ENCODE measurements around the gene NVL. TPM values are rescaled to one million over a fixed set of nuclear protein-coding genes. Genes with fewer than 3 reads are reported as not detected.
A peak's percentile ranks its signal among the peaks of the same experiment; 100 is the strongest.

NVL gene
- total and polyA plus RNA-seq, 2 of the 8 experiments (the other 6 are each of a cell fraction or from before 2014, with no cell fraction given) = 22.7 to 45.8 TPM

DNA sequence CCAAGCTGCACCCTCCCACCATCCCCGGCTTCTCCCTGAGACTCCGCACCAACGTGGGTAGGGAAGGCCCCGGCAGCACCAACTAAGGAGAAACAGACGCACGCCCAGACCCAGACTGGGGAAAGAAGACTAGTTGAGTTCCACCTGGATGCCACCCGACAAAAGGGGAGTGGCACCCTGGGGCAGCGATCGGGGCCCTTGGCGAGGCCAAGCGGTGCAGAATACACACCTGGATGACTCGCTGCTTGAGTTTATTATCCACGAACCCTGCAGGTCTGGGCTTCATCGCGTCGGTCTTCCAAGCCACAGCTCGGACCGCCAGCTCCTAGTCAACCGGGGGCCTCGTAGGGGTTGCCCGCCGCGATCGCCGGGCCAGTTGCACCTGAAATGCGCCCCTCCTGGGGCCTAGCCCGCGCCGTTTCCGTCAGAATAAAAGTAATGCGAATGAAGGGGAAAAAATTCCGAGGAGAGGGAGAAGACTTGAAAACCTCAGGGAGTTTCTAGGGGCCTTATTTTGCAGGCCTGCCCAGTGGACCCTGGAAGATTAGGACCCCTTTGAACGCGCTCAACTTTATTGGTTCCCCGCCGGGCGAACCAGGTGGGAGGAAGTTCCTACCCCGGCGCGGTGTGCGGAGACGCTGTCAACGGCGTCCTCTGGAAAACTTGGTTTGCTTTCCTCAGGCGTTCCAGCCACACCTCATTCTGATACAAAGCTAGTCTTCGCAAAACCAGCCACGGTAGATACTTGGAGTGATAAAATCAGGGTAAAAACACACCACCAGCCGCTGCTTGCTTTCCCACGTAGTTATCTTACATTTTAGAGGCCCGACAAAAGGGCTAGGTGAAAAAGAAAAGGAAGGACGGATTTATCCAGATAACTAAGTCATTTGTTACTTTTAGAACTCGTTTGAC lies at the start of gene NVL (continued):
- TF ChIP-seq POU5F1 (IDR thresholded peaks at IDR 0.05; ENCODE audit: low read depth, low read length) (no peak), CREB1 (IDR thresholded peaks at IDR 0.05) (peak; percentile 49), TAF7 (optimal IDR thresholded peaks at IDR 0.05; ENCODE audit: borderline replicate concordance, low read depth, low read length) (peak; percentile 66)

Data from H1 (cell line).